ENCODE results near the gene CDH13.

Gene CDH13

GRCh38 chr16:83743720-83744119 lies 1117.0 kb downstream of the CDH13 start:
- DNase-seq (ENCODE audit: extremely low read depth, insufficient read length), result no peak

DNA sequence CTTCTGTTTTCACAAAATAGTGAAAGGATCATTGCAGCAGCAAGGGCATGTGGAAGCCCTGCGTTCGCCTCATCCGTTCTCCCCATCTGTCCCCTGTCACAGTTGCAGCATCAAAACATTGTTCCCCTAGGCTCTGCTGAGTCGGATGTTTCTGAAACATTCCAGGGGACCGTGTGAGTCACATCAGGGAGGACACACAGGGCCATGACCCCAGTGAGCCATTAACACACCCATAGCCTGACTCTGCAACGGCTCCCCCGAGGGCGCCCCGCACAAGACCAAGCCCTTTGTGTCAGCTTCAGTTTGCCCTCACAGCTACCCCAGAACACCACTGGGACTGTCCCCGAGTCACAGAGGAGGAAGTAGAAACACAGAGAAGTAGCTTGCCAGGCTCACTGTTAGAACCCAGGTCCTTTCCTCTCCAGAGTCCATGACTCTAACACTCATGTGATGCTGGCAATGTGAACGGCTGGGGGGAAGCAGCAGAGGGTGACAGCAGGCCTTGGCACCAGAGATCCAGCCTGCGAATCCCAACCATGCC lies 1117.7 kb downstream of the CDH13 start:
- TF ChIP-seq CTCF (IDR thresholded peaks at IDR 0.05; ENCODE audit: insufficient read depth, low read length, poor library complexity, severe bottlenecking), result no peak
- DNase-seq (ENCODE audit: extremely low read depth, insufficient read length), result no peak
- Histone ChIP-seq H3K27me3 (replicated peaks; ENCODE audit: control insufficient read depth, insufficient read depth, low read length) (no peaks in the 10 kb centered on the region), H3K36me3 (ENCODE audit: control insufficient read depth, insufficient read depth, low read length) (no peaks in the 10 kb centered on the region), H3K4me3 (replicated peaks; ENCODE audit: low read depth, low read length) (no peak overlapping the region)

More at GRCh38 chr16:83743720-83744119, 1117.0 kb downstream of the CDH13 start:
- Histone ChIP-seq H3K27me3 (replicated peaks; ENCODE audit: control insufficient read depth, insufficient read depth, low read length) (no peaks in the 10 kb centered on the region), H3K36me3 (ENCODE audit: control insufficient read depth, insufficient read depth, low read length) (no peaks in the 10 kb centered on the region), H3K4me3 (replicated peaks; ENCODE audit: low read depth, low read length) (no peak overlapping the region)
- TF ChIP-seq CTCF (IDR thresholded peaks at IDR 0.05; ENCODE audit: insufficient read depth, low read length, poor library complexity, severe bottlenecking), result no peak

GRCh38 chr16:83746611-83747010 lies 1119.8 kb downstream of the CDH13 start:
- no peak for DNase-seq (ENCODE audit: extremely low read depth, insufficient read length)
- Histone ChIP-seq H3K36me3 (ENCODE audit: control insufficient read depth, insufficient read depth, low read length) (no peaks in the 10 kb centered on the region), H3K4me3 (replicated peaks; ENCODE audit: low read depth, low read length) (no peak overlapping the region), H3K27me3 (replicated peaks; ENCODE audit: control insufficient read depth, insufficient read depth, low read length) (no peaks in the 10 kb centered on the region)
- TF ChIP-seq CTCF (IDR thresholded peaks at IDR 0.05; ENCODE audit: insufficient read depth, low read length, poor library complexity, severe bottlenecking), result no peak

GRCh38 chr16:83747936-83748335 lies 1121.2 kb downstream of the CDH13 start:
- TF ChIP-seq CTCF (IDR thresholded peaks at IDR 0.05; ENCODE audit: insufficient read depth, low read length, poor library complexity, severe bottlenecking), result no peak
- Histone ChIP-seq H3K4me3 (replicated peaks; ENCODE audit: low read depth, low read length) (no peak overlapping the region), H3K27me3 (replicated peaks; ENCODE audit: control insufficient read depth, insufficient read depth, low read length) (no peaks in the 10 kb centered on the region), H3K36me3 (ENCODE audit: control insufficient read depth, insufficient read depth, low read length) (no peaks in the 10 kb centered on the region)
- no peak for DNase-seq (ENCODE audit: extremely low read depth, insufficient read length)

GRCh38 chr16:83755391-83755790 lies 1128.6 kb downstream of the CDH13 start:
- H3K4me3 ChIP-seq (replicated peaks; ENCODE audit: low read depth, low read length), result no peak overlapping the region
- H3K27me3 ChIP-seq (replicated peaks; ENCODE audit: control insufficient read depth, insufficient read depth, low read length), result no peaks in the 10 kb centered on the region
- no peaks in the 10 kb centered on the region for H3K36me3 ChIP-seq (ENCODE audit: control insufficient read depth, insufficient read depth, low read length)
- TF ChIP-seq CTCF (IDR thresholded peaks at IDR 0.05; ENCODE audit: insufficient read depth, low read length, poor library complexity, severe bottlenecking), result no peak
- DNase-seq (ENCODE audit: extremely low read depth, insufficient read length), result no peak
